Pons (tissue), 1 donor: ENCODE results near the gene ATG7.
"Not testable (repeated sequence)": the region's sequence is repeated elsewhere in the genome, so short reads cannot be mapped to it uniquely, and the experiment has no call there.

Source experiments
- DNase-seq: peaks from one replicate; pipeline ENCODE4 v3.0.0-alpha.2; 2016; ENCODE audit warnings: low spot score

The ATG7 gene

DNA sequence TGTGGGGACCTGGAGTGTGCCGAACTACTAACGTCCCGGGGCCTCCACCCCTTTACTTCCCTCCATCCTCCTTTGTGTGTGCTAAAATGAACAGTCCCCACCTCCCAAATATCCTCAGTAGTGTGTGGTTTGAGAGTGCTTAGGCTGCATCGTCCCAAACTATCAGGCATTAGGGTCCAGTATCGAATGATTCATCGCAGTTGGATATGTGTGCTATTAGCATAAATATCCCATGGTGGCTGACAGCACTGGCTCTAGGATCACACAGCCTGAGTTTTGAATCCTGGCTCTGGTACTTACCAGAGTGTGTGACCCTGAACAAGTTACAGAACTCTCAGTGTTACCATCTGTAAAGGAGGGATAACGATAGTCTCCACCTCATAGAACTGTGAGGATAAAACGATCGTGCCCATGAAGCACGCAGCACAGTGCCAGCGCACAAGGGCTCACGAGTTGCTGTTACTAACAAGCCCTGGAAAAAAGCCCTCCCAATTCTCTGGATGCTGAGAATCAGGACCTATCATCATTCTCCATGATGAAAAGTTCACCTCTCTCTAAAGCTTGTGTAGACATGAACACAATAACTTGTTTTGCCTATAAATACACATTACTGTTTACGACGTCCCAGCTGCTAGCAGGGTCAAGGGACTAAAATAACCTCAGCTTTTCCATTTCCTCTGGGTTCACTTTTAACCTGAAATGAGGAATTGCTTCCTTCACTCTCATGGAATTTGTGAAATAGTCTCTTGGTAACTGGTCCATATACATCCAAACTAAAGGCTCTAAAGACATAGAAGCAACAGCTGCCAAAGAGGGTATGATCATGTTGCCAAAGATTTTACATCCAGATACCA, 320.5 kb downstream of the ATG7 start:
- peak; percentile 67 for DNase-seq

DNA sequence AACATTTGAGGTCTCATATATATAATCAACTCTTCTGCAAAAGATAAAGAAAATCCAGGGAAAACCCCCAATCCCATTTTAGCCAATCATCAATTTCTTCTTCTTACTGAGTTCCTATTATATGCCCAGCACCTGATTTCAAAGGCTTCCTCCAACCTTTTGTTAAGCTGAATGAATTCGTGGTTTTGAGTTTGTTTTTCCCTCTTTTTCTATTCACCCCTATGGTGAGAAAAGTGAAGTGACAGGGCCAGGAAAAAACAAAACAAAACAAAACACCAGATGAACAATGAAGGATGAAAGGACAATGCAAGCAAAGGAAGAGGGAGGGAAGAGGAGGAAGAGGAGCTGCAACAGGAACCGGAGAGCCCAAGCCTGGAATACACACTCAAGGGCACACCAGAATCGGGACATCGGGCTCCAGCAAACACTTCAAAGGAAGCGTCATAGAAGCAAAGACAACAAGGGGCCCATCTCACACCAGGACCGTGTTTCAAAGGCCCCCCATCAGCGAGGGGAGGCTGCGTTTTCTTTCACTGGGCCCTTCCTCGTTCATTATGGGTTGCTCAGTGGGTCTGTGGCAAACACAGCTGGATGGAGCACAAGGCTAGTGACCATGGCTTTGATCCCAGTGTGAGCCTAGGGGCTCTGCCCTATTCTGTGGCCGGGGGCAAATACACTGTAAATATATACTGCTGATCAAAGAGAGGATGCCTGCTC, 321.3 kb downstream of the ATG7 start:
- peak; percentile 54 for DNase-seq

DNA sequence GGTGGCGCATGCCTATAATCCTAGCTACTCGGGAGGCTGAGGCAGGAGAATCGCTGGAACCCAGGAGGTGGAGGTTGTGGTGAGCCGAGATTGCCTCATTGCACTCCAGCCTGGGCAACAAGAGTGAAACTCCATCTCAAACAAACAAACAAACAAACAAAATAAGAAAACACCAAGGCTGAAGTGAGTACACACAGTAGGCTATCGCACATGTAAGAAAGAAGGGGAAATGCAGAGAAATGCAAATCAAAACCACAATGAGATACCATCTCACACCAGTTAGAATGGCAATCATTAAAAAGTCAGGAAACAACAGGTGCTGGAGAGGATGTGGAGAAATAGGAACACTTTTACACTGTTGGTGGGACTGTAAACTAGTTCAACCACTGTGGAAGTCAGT, 322.8 kb downstream of the ATG7 start:
- DNase-seq = not testable (repeated sequence)

DNA sequence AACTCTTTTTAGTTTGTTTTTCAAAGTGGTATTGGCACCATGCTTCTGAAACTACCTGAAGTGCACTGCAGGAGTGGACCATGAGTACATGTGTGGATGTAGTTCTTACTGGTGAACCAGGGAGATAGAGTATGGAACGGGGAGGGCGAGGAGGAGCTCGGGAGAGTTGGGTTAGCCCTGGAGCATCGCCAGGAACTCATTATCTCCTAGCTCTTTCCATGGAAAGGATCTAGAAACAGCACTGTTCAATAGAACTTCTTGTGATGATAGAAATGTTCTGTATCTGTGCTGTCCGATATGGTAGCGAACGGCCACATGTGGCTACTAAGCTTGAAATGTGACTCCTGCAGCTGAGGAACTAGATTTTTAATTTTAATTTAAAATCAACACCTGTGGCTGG, 324.2 kb downstream of the ATG7 start:
- no peak for DNase-seq

DNA sequence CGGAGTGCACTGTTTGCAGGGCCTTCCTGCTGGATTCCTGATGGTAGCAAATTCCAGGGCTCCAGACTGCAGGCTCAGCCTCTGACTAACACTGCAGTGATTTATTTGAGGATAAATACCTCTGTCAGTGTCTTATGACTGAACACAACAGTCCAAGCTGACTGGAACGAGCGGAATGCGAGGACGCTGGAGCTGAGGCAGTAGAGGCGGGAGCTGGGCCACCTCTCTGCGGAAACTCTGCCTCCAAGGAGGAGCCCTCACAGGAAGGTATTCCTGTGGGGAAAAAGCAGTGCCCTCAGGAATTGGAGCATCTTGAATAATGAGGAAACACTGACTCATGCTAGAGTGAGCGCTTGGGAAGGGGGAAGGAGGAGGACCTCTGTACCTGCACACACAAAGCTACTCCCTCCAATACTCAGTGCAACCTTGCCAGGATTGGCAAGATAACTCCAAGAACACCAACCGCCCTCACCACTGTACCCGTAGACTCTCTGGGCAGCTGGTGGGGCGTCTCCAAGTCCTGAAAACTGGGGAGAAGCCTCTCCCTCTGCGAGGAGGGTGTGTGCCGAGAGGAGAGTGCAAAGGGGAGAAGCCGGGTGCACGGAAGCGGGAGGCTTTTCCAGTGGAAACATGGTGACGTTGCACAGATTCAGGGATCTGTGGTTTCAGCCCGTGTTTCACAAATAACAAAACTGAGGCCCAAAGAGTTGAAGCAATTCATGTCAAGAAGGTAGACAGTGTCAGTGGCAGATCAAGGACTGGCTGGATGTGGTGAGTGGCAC, 328.5 kb downstream of the ATG7 start:
- peak; percentile 43 for DNase-seq

DNA sequence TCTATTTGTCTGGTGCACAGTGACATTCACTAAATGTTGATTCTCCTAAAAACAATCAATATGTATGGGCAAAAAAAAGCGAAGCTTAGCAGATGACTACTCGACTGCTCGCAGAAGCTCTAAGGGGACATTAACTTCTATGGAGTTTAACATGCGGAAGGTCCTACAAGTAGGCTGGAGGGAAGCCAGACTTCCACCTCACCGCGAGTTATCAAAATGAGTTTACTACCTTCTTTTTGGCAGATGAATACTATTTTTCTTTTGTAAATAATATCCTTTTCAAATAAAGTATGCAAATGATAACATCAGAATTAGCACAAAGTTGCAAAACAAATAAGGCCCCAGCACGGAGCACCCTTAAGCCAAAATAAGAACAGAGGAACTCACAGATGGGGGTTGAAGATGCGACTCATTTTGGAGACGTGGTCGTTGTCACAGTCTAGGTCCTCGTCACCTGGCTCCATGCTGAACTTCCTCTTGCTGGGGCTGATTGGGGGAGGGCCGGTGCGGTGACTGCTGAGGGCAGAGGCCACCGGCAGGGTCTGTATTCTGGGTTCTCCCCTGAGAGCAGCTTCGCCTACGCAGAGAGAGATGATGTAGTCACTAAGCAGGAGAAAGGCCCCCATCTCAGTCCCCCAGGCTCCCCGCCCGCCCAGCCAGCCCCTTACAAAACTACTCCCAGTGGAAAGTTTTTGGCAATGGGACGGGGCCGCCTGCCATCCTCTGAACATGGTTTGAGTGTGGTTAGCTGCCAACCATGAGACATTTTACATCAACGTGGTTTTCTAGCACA, 329.4 kb downstream of the ATG7 start:
- DNase-seq = no peak

DNA sequence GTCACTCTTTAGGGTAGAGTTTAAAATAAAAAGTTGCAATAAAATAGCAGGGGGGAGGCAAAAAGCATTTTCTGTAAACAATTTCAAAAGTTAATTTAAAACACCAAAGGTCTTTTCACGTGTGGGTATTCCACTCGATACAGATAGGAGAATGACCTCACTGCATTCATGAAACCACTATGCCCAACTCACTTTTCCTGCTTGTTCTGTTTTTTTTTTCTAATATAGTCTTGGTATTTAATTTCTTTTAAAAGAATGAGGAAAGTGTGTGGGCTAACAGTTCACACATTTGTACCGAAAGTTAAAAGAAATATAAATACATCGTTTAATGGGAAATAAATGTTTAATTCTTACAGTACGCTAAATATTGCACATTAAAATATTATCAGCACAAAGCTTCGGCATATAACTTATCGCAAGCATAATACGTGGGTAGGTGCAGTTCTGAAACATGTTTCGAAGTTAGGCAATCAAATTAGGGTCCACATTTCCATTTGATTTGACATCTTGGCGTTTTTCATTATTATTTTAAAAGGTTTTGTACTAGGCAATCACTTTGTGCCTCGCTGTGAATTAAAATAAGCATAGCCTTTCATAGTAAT, 330.1 kb downstream of the ATG7 start:
- DNase-seq = no peak

DNA sequence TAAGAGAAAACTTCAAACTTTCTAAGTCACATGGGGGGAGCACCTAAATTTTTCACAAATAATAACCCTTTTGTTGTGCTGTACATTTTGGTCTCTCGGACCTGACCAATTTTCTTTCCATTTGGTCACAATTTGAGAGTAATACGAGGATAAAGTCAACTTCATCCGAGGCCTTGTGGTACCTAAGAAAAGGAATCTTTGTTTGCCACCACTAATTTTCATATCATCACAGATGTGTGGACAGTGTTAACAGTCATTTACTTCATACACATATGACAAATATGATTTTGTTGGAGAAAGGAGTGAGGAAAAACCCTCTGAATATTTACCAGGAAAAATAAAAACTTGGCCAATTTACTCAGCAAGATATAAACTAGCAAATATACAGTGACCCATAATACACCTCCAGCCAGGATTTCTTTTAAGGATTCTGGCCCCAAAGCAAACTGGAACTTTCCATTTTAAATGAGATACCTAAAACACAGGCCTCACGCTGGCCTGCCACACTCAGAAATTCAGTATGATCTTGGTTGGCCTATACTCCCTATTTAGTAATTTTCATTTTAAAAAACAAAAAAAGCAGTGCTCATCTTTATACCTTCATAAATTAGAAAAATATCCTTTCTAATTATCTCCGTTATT, 330.8 kb downstream of the ATG7 start:
- DNase-seq = no peak

DNA sequence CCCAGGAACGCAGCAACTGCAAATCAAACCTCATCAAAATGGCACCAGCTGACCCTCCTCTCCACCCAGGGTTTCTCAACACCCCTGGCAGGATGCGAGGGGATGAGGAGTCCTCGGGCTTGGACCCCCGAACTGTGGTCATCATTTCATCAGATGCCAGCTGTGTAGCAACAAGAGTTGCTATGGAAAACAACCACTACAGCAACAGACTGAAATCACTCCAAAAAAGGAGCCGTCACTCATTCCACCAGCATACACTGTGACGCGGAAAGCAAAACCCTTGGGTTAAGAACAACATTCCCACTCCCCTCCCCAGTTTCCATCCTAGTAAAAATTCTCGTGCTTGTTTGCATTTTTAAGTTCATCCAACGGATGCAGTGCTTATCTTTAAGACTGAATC, 331.4 kb downstream of the ATG7 start:
- DNase-seq = no peak

DNA sequence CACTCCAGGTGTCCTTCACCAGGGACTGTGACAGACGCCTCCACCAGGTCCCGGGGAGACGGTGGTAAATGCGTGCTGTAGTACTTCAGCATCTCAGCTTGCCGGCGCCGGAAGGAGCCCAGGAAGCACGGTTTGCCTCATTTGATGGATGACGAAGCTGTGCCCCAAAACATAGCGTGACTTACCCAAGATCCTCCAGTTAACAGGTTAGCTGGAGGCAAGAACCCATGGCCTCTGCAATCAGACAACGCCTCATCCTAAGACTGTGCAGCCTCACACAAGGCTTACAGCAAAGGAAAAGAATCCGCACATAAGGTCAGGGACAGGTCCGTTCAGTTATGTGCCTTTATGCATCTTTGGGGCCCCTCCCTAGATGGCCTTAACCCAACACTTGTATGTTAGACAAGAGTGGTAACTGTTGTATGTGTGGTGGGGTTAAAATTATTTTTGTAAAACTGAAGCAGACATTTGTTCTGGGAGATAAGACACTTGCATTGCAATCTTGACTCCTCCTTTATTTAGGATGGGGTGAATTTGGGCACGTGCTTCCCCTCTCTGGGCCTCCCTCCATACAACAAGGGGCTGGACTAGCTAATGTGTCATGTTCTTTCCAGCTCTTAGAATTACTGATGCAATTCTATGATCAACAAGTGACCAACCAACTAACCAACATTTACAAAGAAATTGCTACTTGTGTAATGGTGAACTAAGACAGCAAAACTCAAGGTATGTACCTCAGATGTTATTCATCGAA, 332.1 kb downstream of the ATG7 start:
- no peak for DNase-seq

DNA sequence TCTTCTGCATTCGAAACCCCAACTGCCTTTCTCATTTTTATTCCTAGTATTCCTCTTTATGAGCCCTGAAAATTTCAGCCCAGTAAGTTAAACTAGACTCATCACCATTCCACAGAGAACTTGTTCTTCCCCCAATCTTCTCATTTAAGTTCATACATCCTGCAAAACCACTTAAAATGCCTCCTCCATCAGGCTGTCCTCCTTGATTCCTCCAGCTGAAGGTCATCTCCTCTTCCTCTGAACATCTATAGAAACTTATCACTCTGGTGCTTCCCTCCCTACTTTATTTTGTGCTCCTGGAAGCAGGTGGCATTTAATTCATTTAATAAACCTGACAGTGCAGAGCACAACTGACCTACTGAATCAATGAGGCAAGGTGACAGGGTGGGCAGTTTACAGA, 333.2 kb downstream of the ATG7 start:
- no peak for DNase-seq

DNA sequence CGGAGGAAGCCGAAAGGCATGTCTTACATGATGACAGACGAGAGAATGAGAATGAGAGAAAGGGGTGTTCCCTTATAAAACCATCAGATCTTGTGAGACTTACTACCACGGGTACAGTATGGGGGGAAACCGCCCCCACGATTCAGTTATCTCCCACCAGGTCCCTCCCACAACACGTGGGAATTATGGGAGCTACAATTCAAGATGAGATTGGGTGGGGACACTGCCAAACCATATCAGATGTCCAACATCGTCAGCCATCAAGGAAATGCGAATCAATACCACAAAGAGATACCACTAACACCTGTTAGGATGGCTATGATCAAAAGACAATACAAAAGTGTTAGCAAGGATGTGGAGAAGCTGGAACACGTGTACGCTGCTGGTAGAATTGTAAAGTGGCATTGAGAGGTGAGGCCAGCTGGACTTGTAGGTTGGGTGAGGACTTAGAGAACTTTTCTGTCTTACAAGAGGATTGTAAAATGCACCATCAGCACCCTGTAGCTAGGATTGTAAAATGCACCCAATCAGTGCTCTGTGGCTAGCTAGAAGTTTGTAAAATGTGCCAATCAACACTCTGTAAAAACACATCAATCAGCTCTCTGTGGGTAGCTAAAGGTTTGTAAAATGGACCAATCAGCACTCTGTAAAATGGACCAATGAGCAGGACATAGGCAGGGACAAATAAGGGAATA, 334.0 kb downstream of the ATG7 start:
- no peak for DNase-seq

DNA sequence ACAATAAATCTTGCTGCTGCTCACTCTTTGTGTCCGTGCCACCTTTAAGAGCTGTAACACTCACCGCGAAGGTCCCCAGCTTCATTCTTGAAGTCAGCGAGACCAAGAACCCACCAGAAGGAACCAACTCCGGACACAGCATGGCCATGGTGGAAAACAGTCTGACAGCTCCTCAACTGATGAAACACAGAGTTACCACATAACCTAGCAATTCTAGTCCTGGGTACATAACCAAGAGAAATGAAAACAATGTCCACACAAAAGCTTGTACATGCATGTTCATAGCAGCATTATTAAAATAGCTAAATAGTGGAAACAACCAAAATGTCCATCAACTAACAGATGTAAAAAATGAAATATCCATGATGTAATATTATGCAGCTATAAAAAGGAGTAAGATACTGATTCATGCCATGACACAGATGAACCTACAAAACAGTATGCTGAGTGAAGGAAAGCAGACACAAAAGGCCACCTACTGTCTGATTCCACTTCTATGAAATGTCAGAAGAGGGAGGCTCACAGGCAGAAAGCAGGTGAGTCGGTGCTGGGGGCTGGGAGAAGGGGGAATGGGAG, 334.8 kb downstream of the ATG7 start:
- DNase-seq = no peak
